ENCODE data around the gene SRRT. TPM values are rescaled to one million over a fixed set of nuclear protein-coding genes. Genes with fewer than 3 reads are reported as not detected.

Gene SRRT
- polyA plus RNA-seq, 1 donor from 2014 or later: 59.9 TPM

DNA sequence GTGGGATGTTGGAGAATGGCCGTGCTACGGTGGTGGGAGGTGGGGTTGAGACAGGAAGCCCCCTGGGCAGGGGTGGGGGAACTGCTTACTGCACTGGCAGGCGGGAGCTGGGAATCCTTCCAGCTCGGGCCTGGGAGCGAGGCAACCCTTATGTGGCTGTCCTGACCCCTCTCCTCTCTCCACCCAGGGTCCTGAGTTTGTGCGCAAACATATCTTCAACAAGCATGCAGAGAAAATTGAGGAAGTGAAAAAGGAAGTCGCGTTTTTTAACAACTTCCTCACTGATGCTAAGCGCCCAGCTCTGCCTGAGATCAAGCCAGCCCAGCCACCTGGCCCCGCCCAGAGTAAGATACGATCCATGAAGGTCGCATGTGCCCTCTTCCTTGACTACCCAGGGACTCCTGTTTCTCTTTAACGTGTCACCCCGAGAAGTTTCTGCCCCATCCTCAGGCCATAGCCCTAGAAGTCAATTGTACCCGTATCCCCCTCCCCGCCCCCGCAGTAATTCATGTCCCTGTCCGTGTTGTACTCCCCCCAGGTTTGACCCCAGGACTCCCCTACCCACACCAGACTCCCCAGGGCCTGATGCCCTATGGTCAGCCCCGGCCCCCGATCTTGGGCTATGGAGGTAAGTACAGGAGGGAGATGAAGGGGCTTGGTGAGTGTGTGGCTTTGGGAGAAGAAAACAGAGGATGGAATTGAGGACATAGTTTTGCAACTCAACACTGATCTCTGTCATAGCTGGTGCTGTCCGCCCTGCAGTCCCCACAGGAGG lies 12.8 kb downstream of the SRRT start:
- Histone ChIP-seq H3K36me3 (ENCODE audit: insufficient read depth, low read length) (peaks cover 18% of the 10 kb centered on the region), H4K20me1 (ENCODE audit: insufficient read depth) (no peaks in the 10 kb centered on the region), H3K27me3 (ENCODE audit: insufficient read depth, low read depth, low read length) (peaks cover 4% of the 10 kb centered on the region), H3K9ac (ENCODE audit: low read length) (no peak overlapping the region), H3K9me2 (ENCODE audit: insufficient read depth, low read length) (no peaks in the 10 kb centered on the region), H3K4me3 (ENCODE audit: low read length) (no peak overlapping the region), H3K4me2 (ENCODE audit: low read length) (no peak overlapping the region), H3K27ac (ENCODE audit: low read length) (no peak overlapping the region), H3K79me2 (replicated peaks; ENCODE audit: insufficient read depth, low read length) (no peaks in the 10 kb centered on the region), H3F3A (ENCODE audit: insufficient read depth, low read length, poor library complexity, severe bottlenecking) (no peaks in the 10 kb centered on the region), H2AFZ (ENCODE audit: low read depth, low read length) (no peak overlapping the region), H3K9me3 (ENCODE audit: low read length) (no peaks in the 10 kb centered on the region)
- TF ChIP-seq SMC3 (conservative IDR thresholded peaks at IDR 0.05; ENCODE audit: poor library complexity) (no peak), RAD21 (conservative IDR thresholded peaks at IDR 0.05) (no peak), MXI1 (conservative IDR thresholded peaks at IDR 0.05; ENCODE audit: poor library complexity, severe bottlenecking) (no peak), TAF1 (IDR thresholded peaks at IDR 0.05; ENCODE audit: low read depth) (no peak), EZH2 (IDR thresholded peaks at IDR 0.05; ENCODE audit: borderline replicate concordance, insufficient read depth, low read length, poor library complexity, severe bottlenecking) (no peak), POLR2AphosphoS5 (IDR thresholded peaks at IDR 0.05) (no peak), EP300 (conservative IDR thresholded peaks at IDR 0.05; ENCODE audit: poor library complexity, severe bottlenecking) (no peak)
- TF ChIP-seq, protein P1, sequence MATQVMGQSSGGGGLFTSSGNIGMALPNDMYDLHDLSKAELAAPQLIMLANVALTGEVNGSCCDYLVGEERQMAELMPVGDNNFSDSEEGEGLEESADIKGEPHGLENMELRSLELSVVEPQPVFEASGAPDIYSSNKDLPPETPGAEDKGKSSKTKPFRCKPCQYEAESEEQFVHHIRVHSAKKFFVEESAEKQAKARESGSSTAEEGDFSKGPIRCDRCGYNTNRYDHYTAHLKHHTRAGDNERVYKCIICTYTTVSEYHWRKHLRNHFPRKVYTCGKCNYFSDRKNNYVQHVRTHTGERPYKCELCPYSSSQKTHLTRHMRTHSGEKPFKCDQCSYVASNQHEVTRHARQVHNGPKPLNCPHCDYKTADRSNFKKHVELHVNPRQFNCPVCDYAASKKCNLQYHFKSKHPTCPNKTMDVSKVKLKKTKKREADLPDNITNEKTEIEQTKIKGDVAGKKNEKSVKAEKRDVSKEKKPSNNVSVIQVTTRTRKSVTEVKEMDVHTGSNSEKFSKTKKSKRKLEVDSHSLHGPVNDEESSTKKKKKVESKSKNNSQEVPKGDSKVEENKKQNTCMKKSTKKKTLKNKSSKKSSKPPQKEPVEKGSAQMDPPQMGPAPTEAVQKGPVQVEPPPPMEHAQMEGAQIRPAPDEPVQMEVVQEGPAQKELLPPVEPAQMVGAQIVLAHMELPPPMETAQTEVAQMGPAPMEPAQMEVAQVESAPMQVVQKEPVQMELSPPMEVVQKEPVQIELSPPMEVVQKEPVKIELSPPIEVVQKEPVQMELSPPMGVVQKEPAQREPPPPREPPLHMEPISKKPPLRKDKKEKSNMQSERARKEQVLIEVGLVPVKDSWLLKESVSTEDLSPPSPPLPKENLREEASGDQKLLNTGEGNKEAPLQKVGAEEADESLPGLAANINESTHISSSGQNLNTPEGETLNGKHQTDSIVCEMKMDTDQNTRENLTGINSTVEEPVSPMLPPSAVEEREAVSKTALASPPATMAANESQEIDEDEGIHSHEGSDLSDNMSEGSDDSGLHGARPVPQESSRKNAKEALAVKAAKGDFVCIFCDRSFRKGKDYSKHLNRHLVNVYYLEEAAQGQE (IDR thresholded peaks at IDR 0.05; ENCODE audit: borderline replicate concordance): no peak

DNA sequence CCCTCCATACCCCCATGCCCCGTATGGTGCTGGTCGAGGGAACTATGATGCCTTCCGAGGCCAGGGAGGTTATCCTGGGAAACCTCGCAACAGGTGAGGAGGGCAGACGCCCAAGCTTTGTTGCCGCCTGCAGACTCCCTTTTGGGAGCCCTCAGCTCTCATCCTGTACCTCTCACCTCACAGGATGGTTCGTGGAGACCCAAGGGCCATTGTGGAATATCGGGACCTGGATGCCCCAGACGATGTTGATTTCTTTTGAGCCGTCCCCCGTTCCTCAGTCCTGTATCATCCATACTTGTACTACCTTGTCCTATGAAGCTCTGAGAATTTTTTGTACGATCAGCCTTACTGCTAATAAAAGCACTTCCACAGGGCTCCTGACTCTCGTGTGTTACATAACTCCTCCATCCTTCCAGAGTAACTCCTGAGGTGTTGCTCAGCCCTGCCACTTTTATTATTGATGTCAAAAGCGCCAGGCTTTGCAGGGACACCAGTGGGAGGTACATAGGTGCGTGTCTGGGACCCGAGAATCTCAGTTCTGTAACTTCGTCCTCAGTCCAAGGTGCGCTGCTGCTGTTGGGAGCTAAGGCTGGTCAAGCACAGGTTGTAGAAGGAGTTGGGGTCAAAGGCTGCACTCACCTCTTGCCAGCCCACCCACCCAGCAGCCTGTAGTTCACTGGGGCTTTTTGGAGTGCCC lies 13.5 kb downstream of the SRRT start:
- TF ChIP-seq MXI1 (conservative IDR thresholded peaks at IDR 0.05; ENCODE audit: poor library complexity, severe bottlenecking) (no peak), POLR2AphosphoS5 (IDR thresholded peaks at IDR 0.05) (peak; percentile 12), TAF1 (IDR thresholded peaks at IDR 0.05; ENCODE audit: low read depth) (no peak), EZH2 (IDR thresholded peaks at IDR 0.05; ENCODE audit: borderline replicate concordance, insufficient read depth, low read length, poor library complexity, severe bottlenecking) (no peak)
- TF ChIP-seq, protein P2, sequence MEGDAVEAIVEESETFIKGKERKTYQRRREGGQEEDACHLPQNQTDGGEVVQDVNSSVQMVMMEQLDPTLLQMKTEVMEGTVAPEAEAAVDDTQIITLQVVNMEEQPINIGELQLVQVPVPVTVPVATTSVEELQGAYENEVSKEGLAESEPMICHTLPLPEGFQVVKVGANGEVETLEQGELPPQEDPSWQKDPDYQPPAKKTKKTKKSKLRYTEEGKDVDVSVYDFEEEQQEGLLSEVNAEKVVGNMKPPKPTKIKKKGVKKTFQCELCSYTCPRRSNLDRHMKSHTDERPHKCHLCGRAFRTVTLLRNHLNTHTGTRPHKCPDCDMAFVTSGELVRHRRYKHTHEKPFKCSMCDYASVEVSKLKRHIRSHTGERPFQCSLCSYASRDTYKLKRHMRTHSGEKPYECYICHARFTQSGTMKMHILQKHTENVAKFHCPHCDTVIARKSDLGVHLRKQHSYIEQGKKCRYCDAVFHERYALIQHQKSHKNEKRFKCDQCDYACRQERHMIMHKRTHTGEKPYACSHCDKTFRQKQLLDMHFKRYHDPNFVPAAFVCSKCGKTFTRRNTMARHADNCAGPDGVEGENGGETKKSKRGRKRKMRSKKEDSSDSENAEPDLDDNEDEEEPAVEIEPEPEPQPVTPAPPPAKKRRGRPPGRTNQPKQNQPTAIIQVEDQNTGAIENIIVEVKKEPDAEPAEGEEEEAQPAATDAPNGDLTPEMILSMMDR (IDR thresholded peaks at IDR 0.05; ENCODE audit: poor library complexity, severe bottlenecking): no peak
- Histone ChIP-seq H3F3A (ENCODE audit: insufficient read depth, low read length, poor library complexity, severe bottlenecking) (no peaks in the 10 kb centered on the region), H3K79me2 (replicated peaks; ENCODE audit: insufficient read depth, low read length) (no peaks in the 10 kb centered on the region), H3K9me3 (ENCODE audit: low read length) (no peaks in the 10 kb centered on the region), H3K9me2 (ENCODE audit: insufficient read depth, low read length) (no peaks in the 10 kb centered on the region), H4K20me1 (ENCODE audit: insufficient read depth) (no peaks in the 10 kb centered on the region), H3K27me3 (ENCODE audit: insufficient read depth, low read depth, low read length) (peaks cover 4% of the 10 kb centered on the region), H3K27ac (ENCODE audit: low read length) (no peak overlapping the region), H2AFZ (ENCODE audit: low read depth, low read length) (no peak overlapping the region), H3K4me3 (ENCODE audit: low read length) (peak overlapping the region; percentile 90), H3K36me3 (ENCODE audit: insufficient read depth, low read length) (peaks cover 18% of the 10 kb centered on the region), H3K4me2 (ENCODE audit: low read length) (peak overlapping the region; percentile 70), H3K9ac (ENCODE audit: low read length) (peak overlapping the region; percentile 82)

Data from neural cell (in vitro differentiated cells).